Liver (tissue), 2 donors: ENCODE data around the gene WWOX.

Experiments
- HNF4A ChIP-seq, 2 donors: conservative IDR thresholded peaks; 2 replicates each; pipeline ENCODE4 v1.6.1; 2016; ENCODE audit warnings: antibody characterized with exemption in 2 of 2, mild to moderate bottlenecking in 2 of 2
- TF ChIP-seq, protein P1 (sequence below): IDR thresholded peaks from 2 replicates; pipeline ENCODE4 v1.6.1; 2016; ENCODE audit warnings: antibody characterized with exemption, mild to moderate bottlenecking
- donor health status: healthy.

DNA sequence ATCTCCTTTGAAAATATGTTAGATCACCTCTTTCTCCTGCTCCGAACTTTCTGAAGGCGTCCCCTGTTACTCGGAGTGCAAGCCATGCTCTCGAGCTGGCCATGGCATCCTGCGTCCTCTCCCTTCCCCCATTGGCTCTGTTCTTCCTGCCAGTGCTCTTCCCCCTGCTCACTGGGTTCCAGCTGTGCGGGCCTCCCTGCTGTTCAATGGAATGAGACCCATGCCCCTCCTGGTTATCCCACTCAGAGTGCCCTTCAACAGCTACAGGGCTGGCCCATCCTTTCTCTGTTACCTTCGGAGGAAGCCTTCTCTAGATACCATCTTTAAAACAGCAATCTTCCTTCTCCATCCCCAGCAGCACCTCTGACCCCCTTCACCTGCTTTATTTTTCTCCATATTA, 996.8 kb downstream of the WWOX start:
- no peak for TF ChIP-seq HNF4A (conservative IDR thresholded peaks at IDR 0.05)
- TF ChIP-seq, protein P1, sequence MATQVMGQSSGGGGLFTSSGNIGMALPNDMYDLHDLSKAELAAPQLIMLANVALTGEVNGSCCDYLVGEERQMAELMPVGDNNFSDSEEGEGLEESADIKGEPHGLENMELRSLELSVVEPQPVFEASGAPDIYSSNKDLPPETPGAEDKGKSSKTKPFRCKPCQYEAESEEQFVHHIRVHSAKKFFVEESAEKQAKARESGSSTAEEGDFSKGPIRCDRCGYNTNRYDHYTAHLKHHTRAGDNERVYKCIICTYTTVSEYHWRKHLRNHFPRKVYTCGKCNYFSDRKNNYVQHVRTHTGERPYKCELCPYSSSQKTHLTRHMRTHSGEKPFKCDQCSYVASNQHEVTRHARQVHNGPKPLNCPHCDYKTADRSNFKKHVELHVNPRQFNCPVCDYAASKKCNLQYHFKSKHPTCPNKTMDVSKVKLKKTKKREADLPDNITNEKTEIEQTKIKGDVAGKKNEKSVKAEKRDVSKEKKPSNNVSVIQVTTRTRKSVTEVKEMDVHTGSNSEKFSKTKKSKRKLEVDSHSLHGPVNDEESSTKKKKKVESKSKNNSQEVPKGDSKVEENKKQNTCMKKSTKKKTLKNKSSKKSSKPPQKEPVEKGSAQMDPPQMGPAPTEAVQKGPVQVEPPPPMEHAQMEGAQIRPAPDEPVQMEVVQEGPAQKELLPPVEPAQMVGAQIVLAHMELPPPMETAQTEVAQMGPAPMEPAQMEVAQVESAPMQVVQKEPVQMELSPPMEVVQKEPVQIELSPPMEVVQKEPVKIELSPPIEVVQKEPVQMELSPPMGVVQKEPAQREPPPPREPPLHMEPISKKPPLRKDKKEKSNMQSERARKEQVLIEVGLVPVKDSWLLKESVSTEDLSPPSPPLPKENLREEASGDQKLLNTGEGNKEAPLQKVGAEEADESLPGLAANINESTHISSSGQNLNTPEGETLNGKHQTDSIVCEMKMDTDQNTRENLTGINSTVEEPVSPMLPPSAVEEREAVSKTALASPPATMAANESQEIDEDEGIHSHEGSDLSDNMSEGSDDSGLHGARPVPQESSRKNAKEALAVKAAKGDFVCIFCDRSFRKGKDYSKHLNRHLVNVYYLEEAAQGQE, result no peak
